Caki2 (cell line): Measurements from ENCODE around the gene CCR9. TPM values are rescaled to one million over a fixed set of nuclear protein-coding genes. Genes with fewer than 3 reads are reported as not detected.

ENCODE experiments used
- DNase-seq: peaks from one replicate; pipeline ENCODE4 v3.0.0-alpha.2; 2015; ENCODE audit warnings: low read depth
- in situ Hi-C: cut with HindIII; loops from 2 replicates; pipeline ENCODE4 v1.10.0; 2016; ENCODE audit warnings: low sequenced_read_pairs, low pct_unique_long_range_greater_than_20kb, mixed read lengths
- total RNA-seq: library from RNA; depleted of rRNA; stranded (reverse); fragments of >200 nt; shearing (Covaris generic); gene quantifications from 2 replicates; pipeline ENCODE4 v1.2.3, GENCODE V29; 2014; ENCODE audit warnings: low replicate concordance

The CCR9 gene
- total RNA-seq, 1 experiment from 2014 or later = 0.81 TPM

GRCh38 chr3:45895686-45896468 lies 9.5 kb downstream of the CCR9 start:
- in situ Hi-C loops = no loop called here
- no peak for DNase-seq

GRCh38 chr3:45896956-45897355 lies 10.6 kb downstream of the CCR9 start:
- in situ Hi-C loops = no loop called here
- no peak for DNase-seq

- in situ Hi-C loops = no loop called here
Observed at GRCh38 chr3:45904931-45905330, 18.6 kb downstream of the CCR9 start.

DNA sequence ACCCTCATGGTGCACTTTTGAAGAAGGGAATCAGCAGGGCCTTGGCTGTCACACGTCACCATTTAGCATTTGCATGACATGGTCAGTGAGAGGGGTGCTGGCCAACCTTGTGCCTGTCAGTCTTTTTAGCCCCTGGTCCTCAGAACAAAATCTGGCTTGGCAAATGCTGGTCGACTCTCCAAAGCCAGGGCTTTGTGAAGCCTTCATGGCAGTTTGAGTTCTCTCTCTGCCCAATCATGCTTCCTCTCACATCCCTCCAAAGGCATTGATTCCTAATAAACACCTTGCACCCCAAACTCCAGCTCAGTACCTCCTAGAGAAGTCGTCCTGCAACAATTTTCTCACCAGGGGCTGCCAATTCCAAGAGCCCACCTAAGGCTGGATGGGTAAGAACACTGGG lies 19.4 kb downstream of the CCR9 start:
- no peak for DNase-seq
- in situ Hi-C loops = no loop called here

More at GRCh38 chr3:45904931-45905330, 18.6 kb downstream of the CCR9 start:
- no peak for DNase-seq

- no peak for DNase-seq
Observed at GRCh38 chr3:45906681-45907407, 20.5 kb downstream of the CCR9 start.

DNA sequence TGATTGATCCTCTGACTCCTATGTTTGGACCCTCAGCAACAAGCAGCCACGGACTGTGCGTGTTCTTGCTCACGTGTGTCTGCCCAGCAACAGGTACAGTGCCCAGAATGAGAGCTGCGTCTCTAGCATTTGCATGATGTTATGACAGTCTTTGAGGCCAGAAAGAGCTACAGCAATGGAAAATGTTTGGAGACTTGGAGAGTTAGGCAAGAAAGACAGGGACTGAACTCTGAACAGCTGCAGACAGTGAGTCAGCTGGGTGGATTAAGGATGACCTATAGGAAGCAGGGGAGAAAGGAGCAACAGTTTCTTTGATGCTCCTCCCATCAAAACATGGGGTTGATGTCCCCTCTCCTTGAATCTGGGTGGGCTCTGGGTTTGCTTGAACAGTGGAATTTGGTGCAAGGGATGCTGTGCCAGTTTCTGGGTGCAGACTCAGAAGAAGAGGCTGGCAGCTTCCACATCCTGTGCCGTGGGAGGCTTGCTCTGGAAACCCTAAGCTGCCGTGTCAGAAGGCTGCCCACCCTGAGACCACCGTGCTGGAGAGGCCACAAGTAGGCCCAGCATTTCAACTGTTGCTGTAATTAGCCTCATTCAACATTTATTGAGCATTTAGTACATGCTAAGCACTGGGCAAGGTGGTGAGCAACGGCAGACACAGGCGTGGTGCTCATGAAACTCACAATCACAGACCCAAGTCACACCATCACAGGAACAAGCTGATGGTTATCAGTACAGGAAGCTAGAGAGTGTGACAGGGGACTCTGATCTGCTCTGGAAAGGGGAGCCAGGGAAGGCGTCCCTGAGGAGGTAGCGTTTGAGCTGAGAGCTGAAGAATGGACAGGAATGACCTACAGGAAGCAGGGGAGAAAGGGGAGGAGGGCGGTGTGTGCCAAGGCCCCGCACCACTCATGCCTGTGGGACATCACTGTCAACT lies 21.7 kb downstream of the CCR9 start:
- in situ Hi-C loops = no loop called here
- no peak for DNase-seq

More at GRCh38 chr3:45906681-45907407, 20.5 kb downstream of the CCR9 start:
- in situ Hi-C loops = no loop called here

DNA sequence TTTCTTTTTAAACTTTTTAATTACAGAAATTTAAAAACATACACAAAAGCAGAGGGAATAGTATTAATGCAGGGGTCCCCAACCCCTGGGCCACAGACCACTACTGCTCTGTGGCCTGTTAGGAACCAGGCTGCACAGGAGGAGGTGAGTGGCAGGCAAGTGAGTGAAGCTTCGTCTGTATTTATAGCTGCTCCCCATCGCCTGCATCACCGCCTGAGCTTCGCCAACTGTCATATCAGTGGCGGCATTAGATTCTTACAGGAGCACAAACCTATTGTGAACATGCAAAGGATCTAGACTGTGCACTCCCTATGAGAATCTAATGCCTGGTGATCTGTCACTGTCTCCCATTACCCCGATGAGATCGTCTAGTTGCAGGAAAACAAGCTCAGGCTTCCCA lies 22.4 kb downstream of the CCR9 start:
- in situ Hi-C loops = no loop called here
- DNase-seq = no peak

DNA sequence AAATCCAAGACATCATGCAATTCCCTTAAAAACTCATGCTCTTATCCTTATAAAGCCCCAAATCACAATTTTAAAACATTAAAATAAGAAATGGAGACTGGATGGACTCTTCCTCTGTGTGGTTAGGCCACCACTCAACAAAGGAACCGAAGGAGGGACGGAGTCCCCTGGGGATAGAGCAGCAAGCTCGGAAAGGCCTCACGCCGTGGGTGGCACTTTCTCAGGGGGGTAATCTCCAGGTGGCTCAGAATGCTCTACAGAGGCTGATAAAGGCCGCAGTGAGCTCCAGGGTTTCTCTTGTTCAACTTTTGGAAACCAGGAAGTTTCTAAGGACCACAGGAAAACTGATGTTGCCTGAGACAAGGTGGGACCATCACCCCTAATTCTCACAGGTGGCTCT lies 23.2 kb downstream of the CCR9 start:
- in situ Hi-C loops = no loop called here
- DNase-seq = no peak

- in situ Hi-C loops = no loop called here
- no peak for DNase-seq
Observed at GRCh38 chr3:45910892-45911291, 24.5 kb downstream of the CCR9 start.

- in situ Hi-C loops = no loop called here
- DNase-seq = no peak
Observed at GRCh38 chr3:45911511-45912226, 25.3 kb downstream of the CCR9 start.

- DNase-seq = no peak
- in situ Hi-C loops = no loop called here
Observed at GRCh38 chr3:45912435-45912834, 26.1 kb downstream of the CCR9 start.

- in situ Hi-C loops = no loop called here
- no peak for DNase-seq
Observed at GRCh38 chr3:45914362-45915058, 28.2 kb downstream of the CCR9 start.

GRCh38 chr3:45915059-45915439 lies 28.7 kb downstream of the CCR9 start:
- in situ Hi-C loops = no loop called here
- no peak for DNase-seq

DNA sequence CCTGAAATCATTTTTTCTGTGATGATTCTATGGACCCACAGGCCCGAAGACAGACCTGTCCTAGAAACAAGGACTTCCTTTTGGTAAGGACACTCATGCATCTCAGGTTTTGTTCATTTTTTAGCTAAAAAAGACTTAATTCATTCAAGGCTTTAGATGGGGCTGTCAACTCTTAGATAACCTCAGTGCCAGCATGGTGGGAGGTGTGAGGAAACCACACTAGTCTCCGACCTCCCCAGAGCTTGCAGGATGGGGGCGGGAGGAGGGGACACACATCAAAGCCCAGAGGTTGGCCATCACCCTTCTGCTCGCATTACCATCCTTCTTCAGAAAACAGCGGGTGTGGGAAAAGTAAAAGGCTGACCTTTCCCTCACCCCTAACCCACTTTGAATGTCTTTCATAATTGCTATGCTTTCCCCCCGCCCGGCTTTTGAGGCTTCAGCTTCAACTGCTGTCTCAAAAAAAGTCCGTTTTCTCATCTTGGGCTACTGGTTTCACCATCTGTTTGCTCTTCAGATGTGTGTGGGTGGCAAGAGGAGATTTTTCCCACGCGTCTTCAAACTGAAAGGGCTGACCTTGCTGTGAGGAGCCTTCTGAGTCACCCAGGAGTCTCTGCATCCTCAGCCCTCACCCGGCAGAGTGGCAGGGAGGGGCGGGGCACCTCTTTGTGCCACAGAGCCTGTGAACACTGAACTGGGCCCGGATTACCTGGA lies 29.3 kb downstream of the CCR9 start:
- in situ Hi-C loops = no loop called here
- DNase-seq = peak; percentile 30

- no peak for DNase-seq
- in situ Hi-C loops = no loop called here
Observed at GRCh38 chr3:45917146-45917898, 31.0 kb downstream of the CCR9 start.
